Memory B cell (primary cell): Measurements from ENCODE around the gene SOX14.

ENCODE experiments used
- ATAC-seq: fragments of 150-1000 bp; cut with Tn5 transposase; 2 replicates; pipeline ENCODE4 v1.10.0; 2021; ENCODE audit warnings: low read depth, mild to moderate bottlenecking, moderate library complexity
- DNase-seq, 2 donors: peaks; one replicate each; pipeline ENCODE4 v3.0.0; 2022; ENCODE audit warnings: low spot score in 2 of 2
- H3K27ac Mint-ChIP-seq: one replicate; pipeline ENCODE4 v1.8.0; 2022; ENCODE audit warnings: mild to moderate bottlenecking, moderate library complexity, mixed read lengths
- H3K27me3 Mint-ChIP-seq: one replicate; pipeline ENCODE4 v1.8.0; 2022; ENCODE audit warnings: mixed read lengths
- H3K36me3 Mint-ChIP-seq: one replicate; pipeline ENCODE4 v1.8.0; 2022; ENCODE audit warnings: mild to moderate bottlenecking, mixed read lengths
- H3K4me1 Mint-ChIP-seq: one replicate; pipeline ENCODE4 v1.8.0; 2022; ENCODE audit warnings: mixed read lengths
- H3K4me3 Mint-ChIP-seq: one replicate; pipeline ENCODE4 v1.8.0; 2022; ENCODE audit warnings: mild to moderate bottlenecking, moderate library complexity, mixed read lengths
- H3K9me3 Mint-ChIP-seq: one replicate; pipeline ENCODE4 v1.8.0; 2022; ENCODE audit warnings: mixed read lengths

Gene SOX14

DNA sequence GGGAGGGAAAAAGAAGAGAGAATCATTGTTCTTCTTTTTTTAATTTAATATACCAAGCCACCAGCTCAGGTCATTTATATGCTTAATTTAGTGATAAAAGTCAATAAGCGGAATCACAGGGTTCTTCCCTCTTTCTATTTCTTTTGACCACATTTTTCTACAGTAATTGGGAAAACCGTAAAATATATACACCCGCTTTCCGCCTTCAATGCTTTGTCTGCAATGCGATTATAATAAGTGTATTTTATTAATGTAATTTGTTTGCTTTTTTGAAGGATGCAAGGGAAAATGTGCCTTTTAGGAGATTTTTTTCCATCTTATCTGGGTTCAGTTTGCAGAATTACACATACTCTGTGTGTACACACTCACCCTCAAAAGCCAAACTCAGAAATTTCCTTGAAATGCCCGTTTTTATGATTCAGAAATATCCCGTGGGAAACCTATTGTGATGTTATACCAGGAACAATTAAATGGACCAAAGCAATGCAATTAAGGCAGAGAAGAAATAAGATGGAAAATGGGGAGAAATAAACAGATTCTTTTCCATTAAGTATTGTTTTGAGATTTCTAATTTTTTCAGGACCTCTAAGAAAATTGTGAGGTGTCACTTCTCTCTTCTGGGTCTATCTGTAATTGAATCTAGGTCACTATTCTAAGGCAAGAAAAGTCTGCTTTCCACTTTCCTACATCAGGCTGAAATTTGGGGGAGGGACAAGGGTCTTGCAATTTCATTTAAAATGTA is 8.3 kb downstream of the SOX14 start:
- no peak overlapping the region for H3K27ac Mint-ChIP-seq
- peaks cover 15% of the 10 kb centered on the region for H3K27me3 Mint-ChIP-seq
- DNase-seq (no peak), ATAC-seq (no peak)
- H3K36me3 Mint-ChIP-seq = no peaks in the 10 kb centered on the region
- no peak overlapping the region for H3K4me3 Mint-ChIP-seq
- no peaks in the 10 kb centered on the region for H3K4me1 Mint-ChIP-seq
- H3K9me3 Mint-ChIP-seq = no peaks in the 10 kb centered on the region

DNA sequence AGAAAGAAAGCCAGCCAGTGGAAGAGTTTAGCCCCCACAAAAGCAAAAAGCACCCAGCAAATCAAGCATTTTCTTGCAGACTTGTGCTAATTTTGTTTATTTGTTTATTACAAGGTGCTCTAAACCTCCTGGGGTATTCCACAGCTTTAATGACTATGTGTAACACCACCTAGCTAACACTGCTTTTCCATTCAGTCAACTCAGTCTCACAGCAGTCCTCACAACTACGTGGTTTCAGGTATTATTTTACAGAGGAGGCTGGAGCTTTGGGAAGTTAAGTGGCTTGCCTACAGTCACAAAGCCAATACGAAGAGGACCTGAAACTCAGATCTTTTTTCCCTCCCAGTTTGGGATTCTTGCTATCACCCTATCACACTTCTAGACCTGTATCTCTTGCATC is 14.8 kb downstream of the SOX14 start:
- Mint-ChIP-seq H3K9me3 (no peaks in the 10 kb centered on the region), H3K4me1 (no peaks in the 10 kb centered on the region), H3K27ac (no peak overlapping the region), H3K27me3 (peaks cover 8% of the 10 kb centered on the region), H3K4me3 (no peak overlapping the region), H3K36me3 (no peaks in the 10 kb centered on the region)
- no peak for ATAC-seq
- DNase-seq = no peak

DNA sequence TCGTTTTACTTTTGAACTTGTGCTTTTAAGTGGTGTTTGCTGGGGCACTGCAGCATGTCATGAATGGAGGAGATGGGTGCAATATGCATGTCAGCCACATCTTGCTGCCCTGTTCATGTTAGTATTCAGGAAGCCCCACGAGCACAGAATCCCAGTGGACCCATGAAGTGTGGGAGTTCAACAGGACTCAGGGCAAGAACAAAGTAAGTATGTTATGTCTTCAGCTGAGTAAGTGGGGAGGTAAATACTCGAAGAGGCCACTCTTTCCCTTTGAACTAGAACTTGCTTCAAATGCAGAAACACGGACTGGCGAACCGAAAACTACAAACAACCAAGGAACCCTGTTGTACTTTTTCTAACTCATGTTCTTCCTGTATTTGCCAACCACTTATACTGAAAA is 23.4 kb downstream of the SOX14 start:
- Mint-ChIP-seq H3K27me3 (peaks cover 3% of the 10 kb centered on the region), H3K9me3 (no peaks in the 10 kb centered on the region), H3K36me3 (no peaks in the 10 kb centered on the region), H3K4me3 (no peak overlapping the region), H3K4me1 (no peaks in the 10 kb centered on the region), H3K27ac (no peak overlapping the region)
- DNase-seq (no peak), ATAC-seq (no peak)

DNA sequence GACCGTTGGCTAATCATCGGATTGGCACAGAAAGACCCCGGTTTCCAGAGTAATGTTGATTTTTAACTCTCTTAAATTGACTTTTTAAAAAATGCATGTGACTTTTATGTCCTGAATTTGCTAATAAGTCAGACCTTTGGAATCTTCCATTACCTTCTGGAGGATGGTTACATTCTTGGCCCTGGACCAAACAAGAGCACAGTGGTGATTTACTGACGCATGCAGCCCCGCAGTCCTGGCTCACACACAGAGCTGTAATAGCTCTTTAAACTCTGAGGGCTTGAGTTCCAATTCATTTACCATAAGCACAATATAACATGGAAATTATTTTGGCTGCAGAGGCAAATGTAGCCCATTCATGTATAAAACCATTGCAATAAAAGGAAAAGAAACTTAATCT is 25.1 kb downstream of the SOX14 start:
- Mint-ChIP-seq H3K9me3 (no peaks in the 10 kb centered on the region), H3K27me3 (peaks cover 3% of the 10 kb centered on the region), H3K27ac (no peak overlapping the region), H3K36me3 (no peaks in the 10 kb centered on the region), H3K4me3 (no peak overlapping the region), H3K4me1 (no peaks in the 10 kb centered on the region)
- ATAC-seq (no peak), DNase-seq (no peak)

DNA sequence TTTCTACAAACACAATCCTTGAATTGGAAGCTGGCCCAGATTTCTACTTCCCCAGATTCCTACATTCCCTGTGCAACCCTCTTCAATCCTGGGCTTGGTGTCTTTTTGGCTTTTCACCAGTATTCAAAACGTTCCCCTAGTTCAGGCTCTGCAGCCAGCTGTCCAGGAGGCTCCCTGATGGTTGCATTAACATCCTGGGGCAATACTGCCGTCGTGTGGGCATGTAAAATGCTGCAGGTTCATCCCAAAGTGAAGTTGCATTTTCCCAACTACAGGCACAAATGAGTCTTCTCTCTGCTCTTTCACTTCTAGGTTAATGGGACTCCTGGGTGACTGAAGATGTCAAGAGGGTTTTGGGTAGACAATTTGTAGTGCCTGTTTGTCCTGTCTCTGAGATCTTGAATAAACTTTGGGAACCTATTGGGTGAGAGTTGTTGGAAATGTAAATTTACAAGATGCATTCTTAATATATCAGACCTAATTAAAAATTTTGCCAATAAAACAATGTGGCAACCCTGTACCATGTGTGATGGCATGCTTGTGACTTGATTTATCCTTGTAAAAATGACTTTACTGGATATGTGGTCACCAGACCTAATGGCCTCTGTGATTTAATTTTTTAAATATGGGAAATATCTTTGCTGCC is 28.6 kb downstream of the SOX14 start:
- no peaks in the 10 kb centered on the region for H3K27me3 Mint-ChIP-seq
- ATAC-seq (no peak), DNase-seq (no peak)
- no peak overlapping the region for H3K27ac Mint-ChIP-seq
- no peaks in the 10 kb centered on the region for H3K9me3 Mint-ChIP-seq
- no peak overlapping the region for H3K4me3 Mint-ChIP-seq
- no peaks in the 10 kb centered on the region for H3K36me3 Mint-ChIP-seq
- no peaks in the 10 kb centered on the region for H3K4me1 Mint-ChIP-seq

DNA sequence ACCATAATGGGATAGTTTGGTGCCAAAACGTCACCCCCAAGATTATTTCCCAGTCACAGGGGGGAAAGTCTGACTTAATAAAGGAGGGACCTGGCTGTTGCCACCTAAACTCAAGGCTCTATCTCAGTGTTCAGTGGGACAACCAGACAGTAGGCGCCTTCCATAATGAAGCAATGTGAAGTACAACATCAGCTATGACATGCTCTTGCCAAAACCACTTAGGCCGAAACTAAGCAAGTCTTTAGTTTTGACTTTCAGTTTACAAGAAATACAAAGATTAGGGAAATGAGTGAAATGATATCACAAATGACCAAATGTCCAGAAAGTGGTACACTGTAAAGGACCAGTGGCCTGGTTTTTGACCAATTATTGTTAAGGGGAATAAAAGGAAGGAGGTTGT is 32.9 kb downstream of the SOX14 start:
- H3K36me3 Mint-ChIP-seq = no peaks in the 10 kb centered on the region
- peaks cover 8% of the 10 kb centered on the region for H3K9me3 Mint-ChIP-seq
- no peak for DNase-seq
- H3K27me3 Mint-ChIP-seq = peaks cover 2% of the 10 kb centered on the region
- H3K4me1 Mint-ChIP-seq = no peaks in the 10 kb centered on the region
- H3K4me3 Mint-ChIP-seq = no peak overlapping the region
- ATAC-seq = no peak
- H3K27ac Mint-ChIP-seq = no peak overlapping the region

DNA sequence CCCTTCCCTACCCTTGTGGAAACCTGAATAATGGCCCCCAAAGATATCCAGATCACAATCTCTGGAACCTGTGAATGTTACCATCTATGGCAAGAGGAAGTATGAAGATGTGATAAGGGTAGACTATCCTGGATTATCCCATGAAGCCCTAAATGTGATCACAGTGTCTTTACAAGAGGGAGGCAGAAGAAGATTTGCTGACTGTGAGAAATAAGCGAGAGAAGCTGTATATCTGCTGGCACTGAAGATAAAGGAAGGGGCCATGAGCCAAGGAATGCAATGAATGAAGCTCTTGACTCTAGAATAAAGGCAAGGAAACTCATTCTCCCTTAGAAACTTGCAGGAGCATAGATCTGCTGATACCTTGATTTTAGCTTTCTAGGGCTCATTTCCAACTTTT is 39.1 kb downstream of the SOX14 start:
- Mint-ChIP-seq H3K27ac (no peak overlapping the region), H3K9me3 (peaks cover 17% of the 10 kb centered on the region), H3K36me3 (no peaks in the 10 kb centered on the region), H3K4me3 (no peak overlapping the region), H3K27me3 (peaks cover 2% of the 10 kb centered on the region), H3K4me1 (no peaks in the 10 kb centered on the region)
- DNase-seq (no peak), ATAC-seq (no peak)

DNA sequence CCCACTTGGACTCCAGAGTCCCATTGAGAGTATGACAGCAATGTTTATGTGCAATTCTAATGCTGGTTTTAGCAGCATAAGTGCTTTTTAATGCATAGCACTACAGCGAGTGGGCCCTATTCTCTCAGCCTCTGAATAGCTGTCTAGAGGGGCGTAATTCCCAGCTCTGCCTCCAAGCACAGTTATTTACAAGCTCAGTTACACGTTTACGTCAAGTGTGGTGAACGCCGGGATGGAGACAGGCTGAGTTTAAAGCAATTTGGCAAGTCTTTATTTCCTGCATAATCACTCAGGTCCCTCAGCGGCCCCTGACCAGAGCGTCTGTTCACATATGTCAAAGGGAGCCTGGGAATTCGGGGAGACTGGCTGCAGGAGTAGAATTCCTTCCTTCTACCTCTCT is 43.9 kb downstream of the SOX14 start:
- no peak overlapping the region for H3K4me3 Mint-ChIP-seq
- H3K27ac Mint-ChIP-seq = no peak overlapping the region
- peaks cover 10% of the 10 kb centered on the region for H3K9me3 Mint-ChIP-seq
- no peaks in the 10 kb centered on the region for H3K4me1 Mint-ChIP-seq
- no peaks in the 10 kb centered on the region for H3K36me3 Mint-ChIP-seq
- DNase-seq (no peak), ATAC-seq (no peak)
- peaks cover 3% of the 10 kb centered on the region for H3K27me3 Mint-ChIP-seq

DNA sequence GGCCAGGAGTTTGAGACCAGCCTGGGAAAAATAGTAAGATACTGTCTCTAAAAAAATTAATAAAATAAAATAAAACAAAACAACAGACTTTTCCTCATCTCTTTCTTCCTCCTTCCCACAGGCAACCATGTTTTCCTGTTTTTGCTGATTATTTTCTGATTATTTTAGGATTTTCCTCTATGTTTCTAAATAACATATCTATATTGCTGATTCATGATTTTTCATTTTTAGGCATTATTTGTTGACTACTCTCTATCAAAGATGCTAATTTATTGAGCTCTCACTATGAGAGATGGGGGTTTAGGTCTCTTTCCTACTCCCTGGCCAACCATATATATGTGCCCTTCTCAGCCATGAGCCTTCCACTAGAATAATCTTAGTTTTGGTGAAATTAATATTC is 45.4 kb downstream of the SOX14 start:
- no peak for ATAC-seq
- peaks cover 3% of the 10 kb centered on the region for H3K27me3 Mint-ChIP-seq
- peaks cover 5% of the 10 kb centered on the region for H3K9me3 Mint-ChIP-seq
- H3K4me3 Mint-ChIP-seq = no peak overlapping the region
- H3K36me3 Mint-ChIP-seq = no peaks in the 10 kb centered on the region
- DNase-seq = no peak
- no peak overlapping the region for H3K27ac Mint-ChIP-seq
- H3K4me1 Mint-ChIP-seq = no peaks in the 10 kb centered on the region

DNA sequence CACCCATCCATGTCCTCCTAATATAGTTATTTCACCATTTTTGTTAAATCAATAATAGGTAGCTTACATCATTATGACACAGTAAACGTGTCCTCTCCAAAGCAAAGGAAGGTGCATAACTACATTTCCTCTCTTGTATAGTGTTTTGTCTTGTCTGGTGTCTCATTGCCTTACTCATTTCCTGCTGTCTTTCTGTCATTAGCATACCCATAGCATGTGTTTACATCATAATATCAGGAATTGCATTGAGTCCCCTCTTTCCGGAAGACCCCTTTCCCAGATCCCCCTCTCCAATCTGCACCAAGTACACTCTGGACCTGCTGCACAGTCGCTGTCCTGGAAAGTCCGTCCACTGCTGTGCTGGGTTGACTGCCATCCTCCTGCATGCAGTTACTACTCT is 47.9 kb downstream of the SOX14 start:
- no peaks in the 10 kb centered on the region for H3K4me1 Mint-ChIP-seq
- no peak overlapping the region for H3K27ac Mint-ChIP-seq
- H3K9me3 Mint-ChIP-seq = peaks cover 1% of the 10 kb centered on the region
- peaks cover 6% of the 10 kb centered on the region for H3K27me3 Mint-ChIP-seq
- DNase-seq (no peak), ATAC-seq (no peak)
- H3K4me3 Mint-ChIP-seq = no peak overlapping the region
- H3K36me3 Mint-ChIP-seq = no peaks in the 10 kb centered on the region

DNA sequence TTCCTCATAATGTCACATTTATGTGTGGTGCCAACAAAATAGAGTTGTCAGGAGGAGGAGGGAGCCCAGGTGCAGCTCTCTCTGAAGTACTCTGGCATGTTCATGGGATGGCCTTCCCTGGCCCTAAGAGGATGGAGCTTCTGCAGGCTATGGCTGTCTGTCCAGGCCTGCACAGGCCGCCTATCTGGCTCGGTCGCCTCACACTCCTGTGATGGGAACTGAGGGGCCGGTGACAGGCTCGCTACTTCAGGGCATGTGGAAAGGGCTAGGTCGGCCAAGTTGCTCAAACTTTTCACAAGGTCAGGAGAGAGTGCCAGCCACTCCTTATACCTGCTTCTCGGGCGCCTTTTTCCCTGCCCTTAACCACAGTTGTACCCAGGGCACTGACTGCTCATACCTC is 51.1 kb downstream of the SOX14 start:
- Mint-ChIP-seq H3K4me3 (no peak overlapping the region), H3K4me1 (no peaks in the 10 kb centered on the region), H3K27ac (no peak overlapping the region), H3K9me3 (peaks cover 2% of the 10 kb centered on the region), H3K36me3 (no peaks in the 10 kb centered on the region), H3K27me3 (peaks cover 8% of the 10 kb centered on the region)
- no peak for ATAC-seq
- DNase-seq = no peak
